HG03045 (cell line): Measurements from ENCODE around the gene GDF7.
"Not testable (repeated sequence)": the region's sequence is repeated elsewhere in the genome, so short reads cannot be mapped to it uniquely, and the experiment has no call there.

Source experiments
- ATAC-seq: cut with Tn5 transposase; IDR thresholded peaks from one replicate; pipeline ENCODE4 v1.9.1; 2021; ENCODE audit warnings: mild to moderate bottlenecking, moderate library complexity; ENCODE audit not compliant: unreplicated experiment

GDF7 gene

DNA sequence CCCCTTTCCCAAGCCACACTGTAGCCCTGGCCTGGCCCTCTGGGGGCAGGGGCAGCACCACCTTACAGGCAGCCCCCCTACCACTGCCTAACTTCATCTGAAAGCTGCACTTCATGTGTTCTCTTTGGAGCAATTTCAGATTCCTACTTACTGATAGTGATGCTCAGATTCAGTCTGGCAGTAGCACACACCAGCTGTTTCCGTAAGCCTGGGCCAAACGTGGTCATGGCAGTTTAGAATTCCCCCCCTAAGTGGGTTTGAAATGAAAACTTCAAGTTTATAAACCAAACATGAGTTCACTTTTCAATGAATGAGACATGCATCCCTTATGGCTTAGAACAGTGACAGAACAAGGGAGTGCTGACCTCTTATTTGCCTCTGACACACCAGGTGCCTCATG is 29.4 kb downstream of the GDF7 start:
- ATAC-seq: no peak

DNA sequence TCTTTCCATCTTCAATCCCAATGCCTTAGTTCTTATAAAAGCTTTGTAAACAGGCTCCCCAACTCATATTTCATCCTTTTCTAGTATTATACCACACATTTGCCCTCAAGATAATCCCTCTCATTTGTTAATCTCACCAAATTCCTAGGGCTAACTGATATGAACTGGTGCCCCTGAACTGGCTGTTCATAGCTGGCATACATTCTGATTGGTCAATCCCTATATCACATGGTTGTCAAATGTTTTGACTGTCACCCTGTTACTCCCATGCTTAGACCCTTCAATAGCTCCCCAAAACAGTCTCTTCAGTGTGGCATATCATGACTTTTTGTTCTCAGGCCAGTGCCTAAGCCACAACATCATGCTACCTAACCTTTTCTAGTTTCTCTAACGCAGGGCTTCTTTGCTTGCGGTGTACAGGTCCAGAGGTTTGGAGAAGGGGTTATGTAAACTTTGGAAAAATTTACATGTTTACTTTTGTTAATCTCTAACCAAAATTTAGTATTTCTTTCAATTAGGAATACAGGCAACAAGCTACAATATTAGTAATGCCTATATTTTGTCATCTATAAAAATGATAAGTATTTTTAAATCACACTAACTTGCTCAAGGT is 30.5 kb downstream of the GDF7 start:
- ATAC-seq: no peak

DNA sequence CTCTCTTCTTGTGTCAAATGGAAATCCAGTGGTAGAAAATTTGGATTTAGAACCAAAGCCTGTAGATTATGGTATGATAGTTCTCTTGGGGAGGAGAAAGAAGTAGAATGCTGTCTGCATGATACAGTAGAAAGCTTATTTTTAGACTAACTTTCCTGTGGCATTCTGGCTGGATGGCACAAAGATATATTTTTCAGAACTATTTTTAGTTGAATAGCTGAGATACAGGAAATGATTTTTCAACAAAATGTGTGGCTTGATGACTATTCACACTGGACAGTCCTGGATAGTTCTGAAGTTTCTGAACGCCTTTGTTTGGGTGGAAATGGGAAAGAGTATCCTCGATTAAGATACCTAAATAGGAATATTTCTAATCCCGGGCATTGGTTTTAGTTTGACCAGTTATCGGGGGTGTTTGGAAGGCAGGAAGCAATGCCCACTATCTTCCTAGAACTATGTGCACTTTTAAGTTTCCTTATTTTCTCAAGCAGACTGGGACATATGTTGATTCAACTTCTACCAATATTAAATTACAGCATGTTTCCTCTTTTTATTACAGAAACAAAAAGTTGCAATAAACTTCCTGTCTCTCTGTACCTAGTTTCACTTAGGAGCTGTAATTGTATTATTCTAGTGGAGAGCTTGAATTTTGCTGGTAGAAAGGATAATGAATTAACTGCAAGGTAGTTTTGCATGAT is 32.1 kb downstream of the GDF7 start:
- no peak for ATAC-seq

DNA sequence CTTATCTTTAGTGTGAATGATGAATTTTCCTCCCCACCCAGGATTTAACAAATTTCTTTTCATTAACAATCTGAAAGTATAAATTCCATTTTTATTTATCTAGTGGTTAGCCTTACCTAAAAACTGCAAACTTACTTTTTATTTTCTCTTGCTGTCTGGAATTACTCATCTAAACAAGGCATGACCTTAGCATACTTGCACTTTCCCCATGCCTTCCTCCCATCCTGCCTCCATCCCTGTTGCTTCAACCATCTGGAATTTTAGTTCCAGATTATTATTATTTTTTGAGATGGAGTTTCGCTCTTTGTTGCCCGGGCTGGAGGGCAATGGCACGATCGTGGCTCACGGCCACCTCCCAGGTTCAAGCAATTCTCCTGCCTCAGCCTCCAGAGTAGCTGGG is 35.6 kb downstream of the GDF7 start:
- ATAC-seq: no peak

DNA sequence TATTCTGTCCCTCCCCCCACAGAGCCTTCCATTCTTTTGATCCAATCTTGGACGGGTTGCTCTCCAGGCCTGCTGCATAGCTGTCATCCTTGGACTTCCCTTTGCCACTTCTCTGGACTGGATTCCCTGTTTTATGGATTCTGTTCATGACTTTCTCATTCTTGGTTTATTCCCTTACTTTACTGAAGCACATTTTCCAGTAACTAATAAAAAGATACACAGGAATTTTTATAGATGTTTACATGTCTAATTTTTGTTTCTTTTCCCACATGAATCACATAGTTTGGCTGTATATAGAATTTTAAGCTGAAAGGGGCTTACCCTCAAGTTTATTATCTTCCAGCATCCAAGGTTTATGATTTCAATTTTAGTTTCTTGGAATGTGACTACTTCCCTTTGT is 37.9 kb downstream of the GDF7 start:
- no peak for ATAC-seq

DNA sequence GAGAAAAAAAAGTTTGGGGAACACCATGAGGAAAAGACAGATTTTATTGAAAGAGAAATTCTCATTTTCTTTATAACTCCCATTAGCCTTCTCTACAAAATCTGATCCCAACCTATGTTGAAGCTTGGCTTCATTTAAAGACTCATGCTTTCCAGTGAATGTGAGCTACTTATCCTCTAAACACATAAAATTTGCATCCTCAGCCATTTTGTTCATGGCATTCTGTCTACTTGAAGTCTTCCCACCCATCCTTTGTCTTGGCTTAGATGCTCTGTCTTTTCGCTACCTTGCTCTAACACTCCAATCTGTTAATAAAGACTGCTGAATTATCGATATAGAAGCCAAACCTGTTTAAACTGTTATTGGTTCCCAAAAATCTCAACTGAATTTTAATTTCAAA is 39.3 kb downstream of the GDF7 start:
- no peak for ATAC-seq

DNA sequence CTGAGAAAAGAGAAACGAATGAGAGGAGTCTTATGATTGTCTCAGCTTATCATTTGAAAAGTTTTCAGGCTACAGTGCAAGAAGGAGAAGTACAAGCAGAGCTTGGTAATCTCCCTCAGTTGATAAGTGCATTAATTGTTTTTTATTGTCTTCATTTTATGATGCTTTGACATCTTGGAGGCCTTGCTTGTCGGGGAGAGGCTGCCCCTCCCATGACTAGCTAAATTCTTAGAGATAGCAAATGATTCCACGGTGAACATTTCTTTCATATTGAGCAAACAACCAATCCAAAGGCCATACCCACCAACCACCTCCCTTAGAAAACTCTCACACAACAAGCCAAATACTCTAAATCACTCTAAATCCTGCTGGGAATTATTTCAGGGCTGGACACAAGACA is 39.8 kb downstream of the GDF7 start:
- ATAC-seq: no peak

DNA sequence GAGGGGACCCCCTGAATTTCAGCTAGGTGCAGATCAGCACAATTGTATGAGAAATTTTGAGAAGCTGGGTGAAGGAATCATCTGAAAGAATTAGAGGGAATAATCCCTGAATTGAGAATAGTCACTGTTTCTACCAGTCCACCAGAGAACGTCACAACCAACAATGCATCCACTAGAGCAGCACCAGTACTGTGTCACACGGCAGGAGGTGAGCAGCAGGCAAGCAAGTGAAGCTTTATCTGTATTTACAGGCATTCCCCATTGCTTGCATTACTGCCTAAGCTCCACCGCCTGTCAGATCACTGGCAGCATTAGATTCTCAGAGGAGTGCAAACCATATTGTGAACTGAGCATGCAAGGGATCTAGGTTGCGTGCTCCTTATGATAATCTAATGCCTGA is 40.7 kb downstream of the GDF7 start:
- no peak for ATAC-seq

DNA sequence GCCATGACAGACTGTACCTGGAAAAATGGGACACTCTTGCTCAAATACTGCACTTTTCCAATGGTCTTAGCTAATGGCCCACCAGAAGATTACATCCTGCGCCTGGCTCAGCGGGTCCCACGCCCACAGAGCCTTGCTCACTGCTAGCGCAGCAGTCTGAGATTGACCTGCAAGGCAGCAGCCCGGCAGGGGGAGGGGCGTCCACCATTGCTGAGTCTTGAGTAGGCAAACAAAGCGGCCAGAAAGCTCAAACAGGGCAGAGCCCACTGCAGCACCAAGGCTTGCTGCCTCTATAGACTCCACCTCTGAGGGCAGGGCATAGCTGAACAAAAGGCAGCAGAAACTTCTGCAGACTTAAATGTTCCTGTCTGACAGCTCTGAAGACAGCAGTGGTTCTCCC is 44.7 kb downstream of the GDF7 start:
- ATAC-seq: not testable (repeated sequence)

DNA sequence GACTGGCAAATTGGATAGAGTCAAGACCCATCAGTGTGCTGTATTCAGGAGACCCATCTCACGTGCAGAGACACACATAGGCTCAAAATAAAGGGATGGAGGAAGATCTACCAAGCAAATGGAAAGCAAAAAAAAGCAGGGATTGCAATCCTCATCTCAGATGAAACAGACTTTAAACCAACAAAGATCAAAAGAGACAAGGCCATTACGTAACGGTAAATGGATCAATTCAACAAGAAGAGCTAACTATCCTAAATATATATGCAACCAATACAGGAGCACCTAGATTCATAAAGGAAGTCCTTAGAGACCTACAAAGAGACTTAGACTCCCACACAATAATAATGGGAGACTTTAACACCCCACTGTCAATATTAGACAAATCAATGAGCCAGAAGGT is 46.6 kb downstream of the GDF7 start:
- not testable (repeated sequence) for ATAC-seq

DNA sequence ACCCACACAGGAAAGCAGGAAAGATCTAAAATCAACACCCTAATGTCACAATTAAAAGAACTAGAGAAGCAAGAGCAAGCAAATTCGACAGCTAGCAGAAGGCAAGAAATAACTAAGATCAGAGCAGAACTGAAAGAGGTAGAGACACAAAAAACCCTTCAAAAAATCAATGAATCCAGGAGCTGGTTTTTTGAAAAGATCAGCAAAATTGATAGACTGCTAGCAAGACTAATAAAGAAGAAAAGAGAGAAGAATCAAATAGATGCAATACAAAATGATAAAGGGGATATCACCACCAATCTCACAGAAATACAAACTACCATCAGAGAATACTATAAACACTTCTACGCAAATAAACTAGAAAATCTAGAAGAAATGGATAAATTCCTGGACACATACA is 47.5 kb downstream of the GDF7 start:
- ATAC-seq: not testable (repeated sequence)

DNA sequence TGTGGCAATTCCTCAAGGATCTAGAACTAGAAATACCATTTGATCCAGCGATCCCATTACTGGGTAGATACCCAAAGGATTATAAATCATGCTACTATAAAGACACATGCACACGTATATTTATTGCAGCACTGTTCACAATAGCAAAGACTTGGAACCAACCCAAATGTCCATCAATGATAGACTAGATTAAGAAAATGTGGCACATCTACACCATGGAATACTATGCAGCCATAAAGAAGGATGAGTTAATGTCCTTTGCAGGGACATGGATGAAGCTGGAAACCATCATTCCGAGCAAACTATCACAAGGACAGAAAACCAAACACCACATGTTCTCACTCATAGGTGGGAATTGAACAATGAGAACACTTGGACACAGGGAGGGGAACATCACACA is 49.2 kb downstream of the GDF7 start:
- ATAC-seq: not testable (repeated sequence)

DNA sequence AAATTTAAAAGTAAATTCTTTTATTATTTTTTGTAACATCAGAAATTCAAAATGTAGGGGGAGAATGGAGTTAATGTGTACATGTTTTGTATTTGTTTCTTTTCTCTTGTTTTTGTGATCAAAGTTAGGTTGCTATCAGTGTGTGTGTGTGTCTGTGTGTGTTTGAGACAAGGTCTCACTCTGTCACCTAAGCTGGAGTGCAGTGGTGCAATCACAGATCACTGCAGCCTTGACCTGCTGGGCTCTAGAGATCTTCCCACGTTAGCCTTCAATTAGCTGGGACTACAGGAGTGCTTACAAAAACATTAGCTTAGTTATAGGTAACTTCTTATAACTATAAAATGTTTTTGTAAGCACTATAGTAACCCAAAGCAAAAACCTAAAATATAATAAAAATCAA is 50.7 kb downstream of the GDF7 start:
- no peak for ATAC-seq

DNA sequence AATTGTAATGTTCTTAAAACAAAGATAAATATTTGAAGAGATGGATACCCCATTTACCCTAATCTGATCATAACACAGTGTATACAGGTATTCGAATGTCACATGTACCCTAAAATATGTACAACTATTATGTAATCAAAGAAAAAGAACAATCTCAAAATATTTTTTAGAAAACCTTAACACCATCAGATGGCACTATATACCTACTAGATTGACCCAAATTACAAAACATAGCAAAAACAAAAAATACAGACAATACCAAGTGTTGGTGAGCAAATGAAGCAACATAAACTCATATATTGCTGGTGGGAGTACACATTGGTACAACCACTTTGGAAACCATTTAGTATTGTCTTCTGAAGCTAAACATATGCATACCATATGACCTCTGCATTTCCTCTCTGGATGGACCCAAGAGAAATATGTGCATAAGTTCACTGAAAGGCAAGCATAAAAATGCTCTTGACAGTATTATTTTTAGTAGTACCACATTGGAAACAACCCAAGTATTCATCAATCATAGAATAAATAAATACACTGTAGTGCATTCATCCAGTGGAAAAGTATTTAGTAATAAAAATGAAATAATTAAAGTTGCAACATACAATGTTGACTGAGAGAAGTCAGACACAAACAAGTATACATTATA is 55.8 kb downstream of the GDF7 start:
- ATAC-seq: no peak

DNA sequence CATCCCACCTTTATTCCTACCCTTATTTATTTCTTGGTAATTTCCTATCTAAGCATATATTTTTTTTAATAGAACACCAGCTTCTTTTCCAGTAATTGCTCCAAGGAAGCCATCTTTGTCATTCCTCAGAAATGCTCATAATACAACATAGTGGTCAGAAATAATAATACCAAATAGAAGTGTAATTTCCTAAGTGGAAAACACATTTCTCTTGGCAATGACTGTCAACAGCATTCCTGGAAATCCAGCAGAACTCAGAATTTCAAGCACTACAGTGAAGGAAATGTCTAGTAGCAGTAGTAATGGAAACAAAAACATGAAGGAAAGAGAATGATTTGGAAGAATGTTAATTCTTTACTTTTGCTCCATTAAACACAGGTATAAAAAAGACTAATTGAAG is 56.6 kb downstream of the GDF7 start:
- ATAC-seq: no peak

DNA sequence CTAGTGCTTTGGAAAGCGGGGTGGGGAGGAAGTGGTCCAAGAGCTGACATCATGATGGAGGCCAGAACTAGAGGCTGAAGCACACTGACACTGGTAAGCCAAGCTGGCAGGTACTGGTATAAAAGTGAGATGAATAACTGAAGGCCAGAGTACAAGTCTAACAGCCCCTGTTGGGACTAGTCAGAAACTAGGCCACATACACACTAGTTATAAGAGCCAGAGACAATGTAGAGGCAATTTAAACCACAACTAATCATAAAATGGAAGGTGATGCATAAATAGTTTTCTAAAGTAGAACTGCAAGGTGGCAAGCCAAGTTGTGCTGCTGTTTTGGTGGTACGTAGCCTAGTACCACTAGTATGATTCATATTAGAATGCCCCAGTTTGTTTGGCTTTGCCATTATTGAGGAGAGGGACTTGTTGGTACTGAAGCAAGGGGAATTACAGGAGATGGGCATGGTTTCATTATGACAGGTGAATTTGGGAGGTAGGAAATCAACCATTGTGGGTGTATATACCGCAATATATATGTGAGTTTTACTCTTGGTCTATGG is 57.6 kb downstream of the GDF7 start:
- no peak for ATAC-seq

DNA sequence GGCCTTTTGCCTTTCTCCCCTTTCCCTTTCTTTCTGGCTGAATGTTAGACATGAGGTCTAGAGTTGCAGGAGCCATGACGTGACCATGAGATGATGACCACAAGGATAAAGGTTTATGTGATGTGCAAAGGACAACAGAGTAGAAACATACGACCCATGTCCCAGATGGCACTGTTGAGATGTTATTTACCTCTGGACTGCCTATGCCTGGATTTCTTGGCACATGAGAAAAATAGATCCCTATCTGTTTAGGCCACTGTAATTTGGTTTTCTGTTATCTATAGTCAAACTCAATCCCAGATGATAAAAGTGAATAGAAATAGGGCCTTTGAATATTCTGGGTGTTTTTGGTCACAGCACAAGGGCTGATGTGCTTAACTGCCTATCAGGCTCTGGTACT is 58.8 kb downstream of the GDF7 start:
- no peak for ATAC-seq

DNA sequence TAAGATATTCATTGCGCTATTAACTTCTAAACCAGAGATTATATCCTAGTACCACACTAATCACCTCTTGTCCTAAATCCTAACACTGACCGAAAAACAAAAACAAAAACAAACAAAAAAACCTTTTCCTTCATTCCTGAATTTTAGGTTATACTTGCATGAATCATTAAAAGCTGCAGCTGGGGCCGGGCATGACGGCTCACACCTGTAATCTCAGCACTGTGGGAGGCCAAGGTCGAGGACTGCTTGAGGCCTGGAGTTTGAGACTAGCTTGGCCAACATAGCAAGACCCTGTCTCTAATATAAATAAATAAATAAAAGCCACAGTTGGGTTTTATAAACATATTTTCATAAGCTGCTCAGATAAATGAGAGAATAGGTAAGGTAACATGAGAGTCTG is 60.0 kb downstream of the GDF7 start:
- no peak for ATAC-seq

DNA sequence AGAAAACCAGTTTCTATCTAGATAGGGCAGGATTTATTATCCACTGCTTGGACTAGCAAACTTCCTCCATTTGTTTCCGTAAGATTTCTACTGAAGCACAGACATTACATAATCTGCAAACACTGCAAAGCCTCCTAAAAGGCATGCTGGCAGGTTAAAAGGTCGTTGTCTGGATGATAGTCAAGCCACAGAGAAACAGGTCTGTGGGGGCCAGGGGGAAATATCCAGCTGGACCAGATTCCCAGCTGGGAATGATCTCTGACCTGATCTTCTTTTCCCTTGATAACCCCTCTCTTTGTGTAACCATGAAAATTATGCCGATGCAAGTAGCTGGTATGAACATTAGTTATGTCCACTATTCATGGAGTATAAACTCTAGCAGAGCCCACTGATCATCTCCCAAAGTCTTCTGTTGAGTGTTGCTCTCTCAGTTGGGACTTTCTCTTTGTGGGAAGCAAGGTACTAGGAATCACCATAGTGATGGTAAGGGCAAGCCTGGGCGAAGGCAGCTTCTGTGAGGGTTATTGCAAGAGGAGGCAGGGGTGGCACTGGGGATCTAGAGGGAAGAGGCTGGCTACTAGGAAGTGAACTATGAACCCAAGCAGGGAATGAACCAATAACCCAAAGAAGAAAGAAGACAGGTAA is 61.3 kb downstream of the GDF7 start:
- ATAC-seq: no peak
